GM18951 (cell line): ENCODE data around the gene C20orf96.

Experiments used
- POLR2A ChIP-seq: IDR thresholded peaks from 4 replicates; pipeline ENCODE4 v1.6.1; 2011; ENCODE audit warnings: mild to moderate bottlenecking; ENCODE audit not compliant: insufficient read length, insufficient read depth; ENCODE audit errors: extremely low read depth
- in situ Hi-C: fragments of 300-500 bp; cut with MboI; formaldehyde crosslinking; loops from one replicate; pipeline ENCODE4 v1.12.0; 2022; ENCODE audit warnings: low sequenced_read_pairs, mixed read lengths, inconsistent platforms; ENCODE audit not compliant: unreplicated experiment

The C20orf96 gene

DNA sequence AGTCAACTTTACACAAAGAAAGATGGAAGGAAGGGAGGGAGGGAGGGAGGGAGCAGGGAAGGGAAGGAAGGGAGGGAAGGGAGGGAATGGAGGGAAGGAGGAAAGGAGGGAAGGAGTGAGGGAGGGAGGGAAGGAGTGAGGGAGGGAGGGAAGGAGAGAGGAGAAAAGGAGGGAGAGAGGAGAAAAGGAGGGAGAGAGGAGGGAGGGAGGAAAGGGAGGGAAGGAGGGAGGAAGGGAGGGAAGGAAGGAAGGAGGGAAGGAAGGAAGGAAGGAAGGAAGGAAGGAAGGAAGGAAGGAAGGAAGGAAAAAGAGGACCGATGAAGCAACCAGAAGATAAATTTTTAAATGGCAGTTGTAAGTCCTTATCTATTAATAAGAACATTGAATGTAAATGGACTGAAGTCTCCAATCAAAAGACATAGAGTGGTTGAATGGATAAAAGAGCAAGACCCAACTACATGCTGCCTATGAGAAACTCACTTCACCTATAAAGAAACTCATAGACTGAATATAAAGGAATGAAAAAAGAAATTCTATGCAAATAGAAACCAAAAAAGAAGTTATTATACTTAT is 69.2 kb downstream of the C20orf96 start:
- no peak for TF ChIP-seq POLR2A
- in situ Hi-C loops, result no loop called here
